IMR-90 (cell line): ENCODE data around the gene LGALS1.

Experiments used
- CEBPB ChIP-seq: IDR thresholded peaks from 2 replicates; pipeline ENCODE4 v1.6.1; 2012; ENCODE audit warnings: low read depth, low read length, improper control_type of control experiment
- CHD1 ChIP-seq: IDR thresholded peaks from 2 replicates; pipeline ENCODE4 v1.6.1; 2012; ENCODE audit warnings: low read depth, low read length, improper control_type of control experiment
- CTCF ChIP-seq: conservative IDR thresholded peaks from 2 replicates; pipeline ENCODE4 v1.5.1; 2012; ENCODE audit warnings: mild to moderate bottlenecking, low read depth, low read length, improper control_type of control experiment
- ELK1 ChIP-seq: fragments of 150-350 bp; IDR thresholded peaks from 2 replicates; pipeline ENCODE4 v1.6.1; 2016; ENCODE audit warnings: low read depth, mild to moderate bottlenecking, low read length, moderate library complexity, borderline replicate concordance
- FOS ChIP-seq: fragments of 150-350 bp; IDR thresholded peaks from 2 replicates; pipeline ENCODE4 v1.6.1; 2016; ENCODE audit warnings: low read depth, low read length
- MAFK ChIP-seq: IDR thresholded peaks from 2 replicates; pipeline ENCODE4 v1.6.1; 2012; ENCODE audit warnings: low read depth, low read length, improper control_type of control experiment
- MAZ ChIP-seq: IDR thresholded peaks from 2 replicates; pipeline ENCODE4 v1.6.1; 2012; ENCODE audit warnings: low read depth, mild to moderate bottlenecking, low read length, improper control_type of control experiment, moderate library complexity, borderline replicate concordance
- MXI1 ChIP-seq: IDR thresholded peaks from 2 replicates; pipeline ENCODE4 v1.6.1; 2012; ENCODE audit warnings: low read depth, mild to moderate bottlenecking, low read length, moderate library complexity, borderline replicate concordance
- NFE2L2 ChIP-seq: fragments of 150-350 bp; IDR thresholded peaks from 2 replicates; pipeline ENCODE4 v1.6.1; 2016; ENCODE audit warnings: low read depth, mild to moderate bottlenecking, low read length
- POLR2A ChIP-seq: IDR thresholded peaks from 2 replicates; pipeline ENCODE4 v1.6.1; 2012; ENCODE audit warnings: mild to moderate bottlenecking, low read depth, low read length
- RCOR1 ChIP-seq: IDR thresholded peaks from 2 replicates; pipeline ENCODE4 v1.6.1; 2012; ENCODE audit warnings: mild to moderate bottlenecking, low read length, improper control_type of control experiment; ENCODE audit not compliant: insufficient replicate concordance
- RFX5 ChIP-seq: IDR thresholded peaks from 2 replicates; pipeline ENCODE4 v1.8.0; 2012; ENCODE audit warnings: low read depth, mild to moderate bottlenecking, low read length, moderate library complexity
- SMC3 ChIP-seq: fragments of 150-350 bp; IDR thresholded peaks from 2 replicates; pipeline ENCODE4 v1.6.1; 2016; ENCODE audit warnings: low read depth, mild to moderate bottlenecking, antibody characterized with exemption, low read length, moderate library complexity
- USF2 ChIP-seq: fragments of 150-350 bp; IDR thresholded peaks from 2 replicates; pipeline ENCODE4 v1.6.1; 2017; ENCODE audit warnings: mild to moderate bottlenecking, antibody characterized with exemption, low read length, low read depth

- TF ChIP-seq MAZ (no peak), CTCF (no peak), MAFK (no peak), RFX5 (no peak), POLR2A (no peak), RCOR1 (no peak), CEBPB (no peak), FOS (no peak), USF2 (no peak), CHD1 (no peak), MXI1 (no peak), NFE2L2 (no peak), SMC3 (no peak), ELK1 (no peak)
Observed at GRCh38 chr22:37641561-37641949, 33.9 kb upstream of the LGALS1 start.
